PC-9 (cell line): ENCODE data around the gene CXCR5. TPM values are rescaled to one million over a fixed set of nuclear protein-coding genes. Genes with fewer than 3 reads are reported as not detected.

Source experiments
- BruUV-seq: library from RNA; stranded (reverse); fragments of 400-500 nt; replicated peaks from 2 replicates; lab custom pipeline; 2021; lab: Mats Ljungman, UMichigan
- CTCF ChIA-PET: fragments of 300-600 bp; sonication (Branson Sonifier 250); formaldehyde crosslinking; loops from one replicate; lab custom pipeline; 2022; ENCODE audit warnings: antibody characterized with exemption; lab: Charles Lee
- POLR2A ChIA-PET: fragments of 300-600 bp; sonication (Branson Sonifier 250); formaldehyde crosslinking; loops from one replicate; lab custom pipeline; 2022; ENCODE audit warnings: antibody characterized with exemption; ENCODE audit not compliant: unreplicated experiment; lab: Charles Lee
- DNase-seq, 2 experiments: peaks; one replicate each; pipeline versions ENCODE4 v3.0.0 to v3.0.0-alpha.2; 2015 to 2022; ENCODE audit warnings: mixed read lengths in 1 of 2
- H2AFZ ChIP-seq: fragments of 200-600 bp; sonication (generic); 2 replicates; pipeline ENCODE4 v1.8.1; 2017; ENCODE audit warnings: antibody characterized with exemption
- H3F3A ChIP-seq: fragments of 200-600 bp; sonication (generic); 2 replicates; pipeline ENCODE4 v1.8.1; 2017; ENCODE audit warnings: antibody characterized with exemption, mild to moderate bottlenecking, low read depth; ENCODE audit not compliant: insufficient read depth
- H3K27ac ChIP-seq: fragments of 200-600 bp; sonication (generic); 2 replicates; pipeline ENCODE4 v1.6.1; 2016; ENCODE audit warnings: mixed run types
- H3K27me3 ChIP-seq: fragments of 200-600 bp; sonication (generic); 2 replicates; pipeline ENCODE4 v1.6.1; 2016; ENCODE audit warnings: low read depth, mixed run types; ENCODE audit not compliant: insufficient read depth
- H3K36me3 ChIP-seq: fragments of 200-600 bp; sonication (generic); 2 replicates; pipeline ENCODE4 v1.6.1; 2016; ENCODE audit warnings: low read depth, mixed run types
- H3K4me1 ChIP-seq: fragments of 200-600 bp; sonication (generic); replicated peaks from 2 replicates; pipeline ENCODE4 v1.6.1; 2016; ENCODE audit warnings: mixed run types; ENCODE audit not compliant: insufficient read depth
- H3K4me2 ChIP-seq: fragments of 200-600 bp; sonication (generic); 2 replicates; pipeline ENCODE4 v1.6.1; 2017; ENCODE audit warnings: mixed run types
- H3K4me3 ChIP-seq: fragments of 200-600 bp; sonication (generic); 2 replicates; pipeline ENCODE4 v1.6.1; 2016; ENCODE audit warnings: mixed run types
- H3K79me2 ChIP-seq: fragments of 200-600 bp; sonication (generic); 2 replicates; pipeline ENCODE4 v1.6.1; 2017; ENCODE audit warnings: low read depth, mixed run types
- H3K9me2 ChIP-seq: fragments of 200-600 bp; sonication (generic); 2 replicates; pipeline ENCODE4 v1.8.1; 2017; ENCODE audit warnings: mild to moderate bottlenecking; ENCODE audit not compliant: insufficient read depth
- H3K9me3 ChIP-seq: fragments of 200-600 bp; sonication (generic); 2 replicates; pipeline ENCODE4 v1.8.1; 2016; ENCODE audit warnings: low read depth; ENCODE audit not compliant: insufficient read depth
- H4K20me1 ChIP-seq: fragments of 200-600 bp; sonication (generic); 2 replicates; pipeline ENCODE4 v1.8.1; 2017; ENCODE audit not compliant: insufficient read depth
- EZH2 ChIP-seq: fragments of 200-600 bp; sonication (generic); IDR thresholded peaks from 2 replicates; pipeline ENCODE4 v1.8.0; 2017; ENCODE audit warnings: antibody characterized with exemption, low read depth
- intact Hi-C: fragments of 100-400 bp; cut with micrococcal nuclease; formaldehyde crosslinking; loops from one replicate; pipeline ENCODE4 v1.10.0; 2022; ENCODE audit not compliant: unreplicated experiment
- total RNA-seq: library from RNA; stranded (reverse); gene quantifications from 2 replicates; pipeline ENCODE4 v1.2.3, GENCODE V29; 2021
- TF ChIP-seq, protein P1 (sequence below): fragments of 200-600 bp; sonication (generic); conservative IDR thresholded peaks from 2 replicates; pipeline ENCODE4 v1.6.1; 2017; ENCODE audit warnings: mixed run types, antibody characterized with exemption, mild to moderate bottlenecking, moderate library complexity

Gene CXCR5
- total RNA-seq, 1 experiment from 2014 or later, result not detected

DNA sequence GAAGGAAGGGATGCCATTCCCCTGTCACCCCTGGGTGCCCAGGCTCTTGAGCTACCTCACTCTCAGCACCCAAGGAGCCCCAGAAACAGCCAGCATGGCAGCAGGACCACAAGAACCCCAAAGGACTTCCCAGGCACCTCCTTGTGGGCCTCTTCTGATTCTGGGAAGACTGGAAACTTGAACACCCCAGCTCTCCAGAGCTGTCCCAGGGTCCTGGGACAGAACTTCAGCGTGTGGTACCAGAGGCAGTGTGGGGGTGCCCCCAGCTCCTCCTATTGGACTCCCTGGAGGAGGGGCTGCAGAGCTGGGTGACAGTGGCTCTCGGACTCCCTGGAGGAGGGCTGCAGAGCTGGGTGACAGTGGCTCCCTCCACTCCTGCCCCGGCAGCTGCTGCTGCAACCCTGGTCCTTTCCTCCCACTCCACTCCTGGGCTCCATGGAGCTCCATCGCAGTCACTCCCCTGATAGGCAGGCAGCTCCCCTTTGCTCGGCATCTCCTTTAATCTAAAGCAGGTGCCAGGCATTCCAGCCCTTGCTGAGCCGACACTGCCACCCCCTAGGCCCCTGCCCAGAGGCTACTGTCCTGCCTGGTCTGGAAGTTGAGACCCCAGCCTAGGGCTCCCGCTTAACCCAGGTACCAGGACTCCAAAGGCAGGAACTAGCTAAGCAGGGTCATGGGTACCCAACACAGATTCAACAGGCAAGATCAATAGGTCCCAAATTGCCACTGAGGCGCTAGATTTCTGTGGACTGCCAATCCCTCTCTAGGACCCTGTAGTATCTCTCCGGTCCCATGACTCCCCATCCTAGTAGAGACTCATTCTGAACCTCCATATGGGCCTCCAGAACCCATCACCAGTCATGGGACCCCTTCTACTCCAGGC is 39.3 kb downstream of the CXCR5 start:
- no peaks in the 10 kb centered on the region for H3K27me3 ChIP-seq
- no peak for DNase-seq
- peak overlapping the region; percentile 77 for H3K4me3 ChIP-seq
- H3K79me2 ChIP-seq, result peaks cover 81% of the 10 kb centered on the region
- intact Hi-C loops, result loop anchor here (1.0 kb wide), 1 partner anchor 16 kb away; no protein-coding TSS in a partner anchor
- peak overlapping the region; percentile 96 for H3K27ac ChIP-seq
- no peak overlapping the region for H2AFZ ChIP-seq
- ChIA-PET CTCF (interaction anchor here (0.5 kb wide), 1 partner anchor 14 kb away, joined by 5 read pairs; no protein-coding TSS in a partner anchor), POLR2A (interaction anchor here (0.7 to 1.0 kb wide), 4 partner anchors 10 to 261 kb away, joined by 3 to 9 read pairs (median 3); no protein-coding TSS in a partner anchor)
- peaks cover 66% of the 10 kb centered on the region for H3F3A ChIP-seq
- H3K36me3 ChIP-seq, result no peaks in the 10 kb centered on the region
- BruUV-seq, result no TSS peak
- H3K9me3 ChIP-seq, result no peaks in the 10 kb centered on the region
- H3K4me2 ChIP-seq, result peak overlapping the region; percentile 98
- 0 out of 2 replicates have a peak, but pooled peaks cover 19% of the 10 kb centered on the region for H4K20me1 ChIP-seq
- peaks cover 49% of the 10 kb centered on the region for H3K4me1 ChIP-seq
- no peaks in the 10 kb centered on the region for H3K9me2 ChIP-seq
- TF ChIP-seq, protein P1, sequence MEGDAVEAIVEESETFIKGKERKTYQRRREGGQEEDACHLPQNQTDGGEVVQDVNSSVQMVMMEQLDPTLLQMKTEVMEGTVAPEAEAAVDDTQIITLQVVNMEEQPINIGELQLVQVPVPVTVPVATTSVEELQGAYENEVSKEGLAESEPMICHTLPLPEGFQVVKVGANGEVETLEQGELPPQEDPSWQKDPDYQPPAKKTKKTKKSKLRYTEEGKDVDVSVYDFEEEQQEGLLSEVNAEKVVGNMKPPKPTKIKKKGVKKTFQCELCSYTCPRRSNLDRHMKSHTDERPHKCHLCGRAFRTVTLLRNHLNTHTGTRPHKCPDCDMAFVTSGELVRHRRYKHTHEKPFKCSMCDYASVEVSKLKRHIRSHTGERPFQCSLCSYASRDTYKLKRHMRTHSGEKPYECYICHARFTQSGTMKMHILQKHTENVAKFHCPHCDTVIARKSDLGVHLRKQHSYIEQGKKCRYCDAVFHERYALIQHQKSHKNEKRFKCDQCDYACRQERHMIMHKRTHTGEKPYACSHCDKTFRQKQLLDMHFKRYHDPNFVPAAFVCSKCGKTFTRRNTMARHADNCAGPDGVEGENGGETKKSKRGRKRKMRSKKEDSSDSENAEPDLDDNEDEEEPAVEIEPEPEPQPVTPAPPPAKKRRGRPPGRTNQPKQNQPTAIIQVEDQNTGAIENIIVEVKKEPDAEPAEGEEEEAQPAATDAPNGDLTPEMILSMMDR, result no peak
- no peak for TF ChIP-seq EZH2

DNA sequence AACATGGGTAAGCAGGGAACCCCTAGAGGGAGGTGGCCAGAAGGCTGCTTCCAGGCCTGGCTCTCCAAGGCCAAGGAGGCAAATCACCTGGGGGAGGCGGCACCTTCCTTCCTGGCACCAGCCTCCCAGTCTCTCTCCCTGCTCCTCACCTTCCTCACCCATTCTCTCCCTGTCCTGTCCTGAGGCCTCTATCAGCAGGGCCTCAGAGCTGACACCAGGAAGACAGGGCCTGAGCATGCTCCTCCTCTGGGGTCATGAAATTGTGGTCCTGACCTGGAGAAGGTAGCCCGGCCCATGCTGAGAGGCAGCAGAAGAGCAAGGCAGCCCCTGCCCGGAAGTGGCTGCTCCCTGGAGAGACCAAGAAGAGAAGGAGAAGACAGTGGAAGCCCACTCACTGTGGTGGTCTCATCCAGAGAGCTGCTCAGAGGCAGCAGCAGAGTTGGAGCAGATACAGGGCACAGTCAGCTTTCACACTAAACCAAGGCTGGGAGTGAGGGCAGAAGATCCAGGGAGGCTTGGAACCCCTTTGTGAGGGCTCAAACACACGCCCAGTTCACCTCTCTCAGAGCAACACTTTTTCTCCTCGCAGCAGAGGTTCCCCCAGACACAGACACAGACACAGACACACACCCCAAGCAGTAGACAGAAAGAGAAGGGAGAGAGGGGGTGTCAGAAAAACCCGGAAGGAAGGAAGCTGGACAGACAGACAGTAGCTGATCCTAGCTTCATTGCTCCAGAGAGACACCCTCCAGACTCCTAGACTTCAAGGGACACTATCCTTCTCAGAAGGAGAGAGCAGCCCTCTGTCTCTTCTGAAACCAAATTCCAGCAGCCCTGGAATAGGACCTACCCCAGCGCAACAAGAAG is 40.3 kb downstream of the CXCR5 start:
- Histone ChIP-seq H3K4me1 (peaks cover 42% of the 10 kb centered on the region), H3F3A (peaks cover 63% of the 10 kb centered on the region), H3K27ac (peak overlapping the region; percentile 96), H3K9me3 (no peaks in the 10 kb centered on the region), H3K27me3 (no peaks in the 10 kb centered on the region), H3K4me2 (peak overlapping the region; percentile 98), H4K20me1 (0 out of 2 replicates have a peak, but pooled peaks cover 19% of the 10 kb centered on the region), H2AFZ (no peak overlapping the region), H3K9me2 (no peaks in the 10 kb centered on the region), H3K36me3 (no peaks in the 10 kb centered on the region), H3K79me2 (peaks cover 75% of the 10 kb centered on the region), H3K4me3 (peak overlapping the region; percentile 77)
- POLR2A ChIA-PET, result interaction anchor here (0.5 to 0.7 kb wide), 3 partner anchors 10 to 15 kb away, joined by 3 to 14 read pairs (median 4); no protein-coding TSS in a partner anchor
- intact Hi-C loops, result no loop called here
- no TSS peak for BruUV-seq
- CTCF ChIA-PET, result interaction anchor here (0.7 kb wide), 1 partner anchor 15 kb away, joined by 6 read pairs; no protein-coding TSS in a partner anchor
- DNase-seq, result no peak
- no peak for TF ChIP-seq EZH2
- TF ChIP-seq, protein P1, result 0 out of 2 replicates have a peak, but pooled peaks have one; percentile 18
